ENCODE measurements around the gene PPP1R1C. TPM values are rescaled to one million over a fixed set of nuclear protein-coding genes. Genes with fewer than 3 reads are reported as not detected.
"Not testable (repeated sequence)": the region's sequence is repeated elsewhere in the genome, so short reads cannot be mapped to it uniquely, and the experiment has no call there.

PPP1R1C gene, protein sequence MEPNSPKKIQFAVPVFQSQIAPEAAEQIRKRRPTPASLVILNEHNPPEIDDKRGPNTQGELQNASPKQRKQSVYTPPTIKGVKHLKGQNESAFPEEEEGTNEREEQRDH
- total RNA-seq = not detected
- long read RNA-seq, partial matches to known transcripts = 0 of 1 reads
- long read RNA-seq, other reads (novel, unspliced or antisense) = 0 of 1 reads

DNA sequence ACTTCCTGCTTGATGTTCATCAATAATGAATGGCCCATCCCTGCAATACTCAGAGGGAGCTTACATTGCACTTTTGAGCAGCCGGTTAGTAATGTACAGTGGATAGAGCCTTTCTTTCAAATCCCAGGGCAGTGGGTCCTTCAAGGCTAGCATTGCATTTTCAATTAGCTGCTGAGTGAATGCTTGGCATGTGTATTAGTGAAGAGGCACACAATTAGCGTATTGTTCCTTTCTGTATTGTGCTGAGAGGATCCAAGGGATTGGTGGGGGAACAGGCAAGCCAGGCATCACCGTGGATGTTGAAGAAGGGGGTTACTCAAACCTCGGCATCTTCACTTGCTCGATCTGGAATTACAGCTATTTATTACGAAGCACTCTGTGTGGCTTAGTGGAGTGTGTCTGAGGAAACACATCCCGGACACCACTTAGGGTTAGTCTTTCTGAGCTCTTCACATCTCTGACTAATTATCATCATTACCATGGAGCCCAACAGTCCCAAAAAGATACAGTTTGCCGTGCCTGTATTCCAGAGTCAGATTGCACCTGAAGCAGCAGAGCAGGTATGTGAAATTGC is at the start of gene PPP1R1C:
Gene PPP1R1C, plus strand, starts transcription at position 222 of the 574 bp plus-strand sequence. Its CDS starts 258 bp downstream, at position 480.
- no peak for DNase-seq (ENCODE audit: low spot score)

DNA sequence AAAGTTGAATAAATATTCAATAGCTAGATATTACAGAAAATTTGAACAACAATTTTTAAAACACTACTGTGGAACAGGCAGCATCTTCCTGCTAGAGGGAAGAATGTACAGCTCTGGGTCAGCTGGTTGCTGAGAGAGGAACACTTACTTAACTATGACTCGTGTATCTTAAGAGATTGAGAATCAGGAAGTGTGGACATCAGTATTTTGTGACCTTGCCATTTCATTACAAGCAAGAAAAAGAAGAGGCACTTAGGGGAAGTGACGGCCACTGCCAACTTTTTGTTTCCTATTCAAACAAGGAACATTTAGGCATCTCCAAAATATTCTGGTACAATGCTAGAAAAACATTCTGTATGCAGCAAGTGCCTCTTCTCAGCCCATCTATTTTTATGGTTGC is 48.2 kb upstream of the PPP1R1C start:
- DNase-seq (ENCODE audit: low spot score) = no peak

DNA sequence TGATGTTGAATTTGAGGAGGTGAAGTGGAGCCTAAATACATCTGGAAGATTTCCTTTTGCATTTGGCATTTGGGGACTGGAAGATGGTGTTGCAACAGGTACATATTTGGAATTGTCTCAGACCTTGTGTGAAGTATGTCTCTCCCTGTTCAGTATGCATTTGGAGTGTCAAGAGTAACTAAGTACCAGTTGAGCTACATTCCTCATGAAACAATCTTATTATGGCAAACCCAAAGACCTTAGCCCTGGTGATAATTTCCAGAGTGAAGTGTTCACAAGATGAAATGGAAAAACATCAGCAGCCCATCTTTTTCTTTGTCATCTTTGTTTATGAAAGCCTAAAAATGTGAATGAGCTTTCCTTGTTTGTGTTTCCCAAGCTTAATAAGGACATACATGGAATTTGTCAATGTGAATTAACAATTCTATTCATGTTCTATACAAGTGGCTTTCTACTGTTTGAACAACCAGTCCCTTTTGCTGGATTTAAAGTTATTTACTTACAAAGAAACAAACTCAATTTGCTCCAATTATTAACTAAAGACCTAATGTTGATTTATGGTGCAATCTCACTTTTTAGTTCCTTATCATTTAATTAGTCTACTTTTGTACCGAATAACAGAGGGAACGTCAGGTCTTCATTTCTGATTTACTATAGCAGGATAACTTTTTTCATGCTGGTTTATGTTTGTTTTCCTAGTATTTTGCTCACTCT is 42.1 kb upstream of the PPP1R1C start:
- DNase-seq (ENCODE audit: low spot score) = no peak

DNA sequence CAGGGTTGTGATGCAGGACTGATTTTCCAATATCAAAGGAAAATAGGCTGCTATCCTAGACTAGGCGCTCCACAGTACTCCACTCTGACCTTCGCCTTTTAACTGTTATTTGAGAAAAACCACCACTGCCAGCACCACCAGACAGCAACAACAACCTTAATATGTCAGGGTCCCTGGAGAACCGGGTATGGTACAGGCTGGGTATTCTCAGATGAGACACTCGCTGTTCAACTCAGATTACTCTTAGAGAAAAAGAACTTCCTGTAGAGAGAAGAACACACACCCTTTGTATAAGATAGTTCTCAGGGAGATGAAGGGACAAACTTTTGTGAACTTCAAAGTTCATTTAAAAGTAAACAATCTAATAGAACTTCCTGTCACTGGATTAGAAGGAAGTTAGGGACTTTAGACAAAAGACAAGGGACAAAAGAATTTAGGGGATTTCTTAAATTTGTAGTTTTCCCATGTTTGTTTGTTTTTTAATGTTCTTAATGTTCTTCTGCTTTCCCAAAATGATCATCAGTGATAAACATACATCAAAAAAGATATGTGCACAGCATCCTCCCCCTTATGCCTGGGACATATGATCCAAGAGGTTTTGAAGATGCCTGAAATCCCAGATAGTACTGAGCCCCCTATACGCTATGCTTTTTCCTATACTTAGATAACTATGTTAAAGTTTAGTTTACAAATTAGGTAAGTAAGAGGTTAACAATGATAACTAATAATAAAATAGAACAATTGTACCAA is 41.3 kb upstream of the PPP1R1C start:
- no peak for DNase-seq (ENCODE audit: low spot score)

DNA sequence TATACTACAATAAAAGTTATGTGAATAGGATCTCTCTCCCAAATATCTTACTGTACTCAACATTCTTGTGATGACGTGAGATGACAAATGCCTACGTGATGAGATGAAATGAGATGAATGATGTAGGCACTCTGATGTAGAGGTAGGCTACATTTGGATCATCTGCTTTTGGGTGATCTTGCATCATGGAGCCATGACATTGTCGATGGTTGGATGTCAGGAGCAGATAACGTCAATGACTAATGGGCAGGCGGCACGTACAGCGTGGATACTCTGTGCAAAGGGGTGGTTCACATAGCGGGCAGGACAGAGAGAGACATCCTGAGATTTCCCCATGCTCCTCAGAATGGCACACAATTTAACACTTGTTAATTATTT is 40.8 kb upstream of the PPP1R1C start:
- DNase-seq (ENCODE audit: low spot score) = no peak

DNA sequence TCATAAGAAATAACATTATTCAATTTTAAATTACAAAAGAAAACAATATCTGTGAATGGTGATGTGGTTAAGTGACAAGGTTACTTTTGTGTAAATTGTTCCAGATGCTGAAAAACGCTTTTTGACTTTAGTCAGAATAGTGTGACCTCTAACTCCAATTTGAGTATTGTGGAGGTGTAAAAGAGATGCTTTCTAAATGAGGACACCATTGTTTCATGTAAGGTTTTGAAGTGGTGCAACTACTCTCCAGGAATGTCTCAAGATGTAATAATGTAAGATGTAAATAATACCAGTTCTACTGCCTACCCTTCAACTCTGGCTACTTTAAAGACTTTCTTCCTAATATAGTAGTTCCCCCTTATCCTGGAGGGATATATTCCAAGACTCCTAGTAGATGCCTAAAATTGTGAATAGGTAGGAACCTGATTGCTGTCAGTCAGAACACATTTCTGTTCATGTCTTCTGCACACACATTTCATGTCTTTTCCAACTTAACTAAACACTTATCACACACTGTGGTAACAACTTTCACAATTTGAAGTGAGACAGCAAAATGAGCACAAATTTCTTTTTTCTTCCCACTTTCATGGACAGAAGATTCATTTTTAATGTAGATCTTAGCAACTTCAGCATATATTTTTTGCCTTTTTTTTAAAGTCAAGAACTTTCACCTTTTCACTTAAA is 39.1 kb upstream of the PPP1R1C start:
- DNase-seq (ENCODE audit: low spot score) = no peak

DNA sequence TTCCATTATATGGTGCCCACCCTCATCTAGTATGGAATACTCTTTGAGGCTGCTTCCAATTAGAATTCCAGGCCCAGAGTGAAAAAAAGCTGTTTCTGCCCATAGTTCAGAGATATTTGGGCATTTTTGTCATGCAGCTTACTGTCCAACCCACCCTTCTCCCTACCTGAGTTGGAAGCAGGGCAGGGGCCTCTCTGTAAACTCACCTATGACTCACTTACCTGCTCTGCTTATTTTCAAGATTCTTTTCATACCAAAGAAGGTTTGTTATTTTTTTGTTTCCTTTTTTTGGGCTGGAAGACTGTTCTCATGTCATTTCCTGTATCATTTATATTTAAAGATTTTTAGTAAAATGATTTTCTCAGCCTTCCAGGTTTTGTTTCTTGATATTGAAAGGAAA is 38.4 kb upstream of the PPP1R1C start:
- DNase-seq (ENCODE audit: low spot score) = no peak

DNA sequence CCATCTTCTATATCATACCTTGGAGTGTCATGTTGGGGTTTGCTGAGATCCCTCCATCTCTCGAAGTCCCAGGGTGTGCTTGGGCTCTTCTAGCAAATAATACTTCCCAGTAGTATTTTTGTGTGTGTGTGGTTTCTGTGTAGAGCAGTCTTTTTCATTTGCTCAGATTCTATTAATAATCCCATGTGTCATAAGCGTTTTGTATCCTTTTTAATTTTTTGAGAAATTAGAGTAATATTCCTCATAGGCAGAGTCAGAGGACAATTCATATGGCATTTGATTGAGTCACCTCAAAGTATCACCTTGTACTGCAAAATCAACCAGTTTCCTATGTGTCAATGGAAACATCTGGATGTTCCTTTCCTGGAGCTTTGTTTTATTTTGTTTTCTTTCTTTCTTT is 37.4 kb upstream of the PPP1R1C start:
- DNase-seq (ENCODE audit: low spot score) = no peak

DNA sequence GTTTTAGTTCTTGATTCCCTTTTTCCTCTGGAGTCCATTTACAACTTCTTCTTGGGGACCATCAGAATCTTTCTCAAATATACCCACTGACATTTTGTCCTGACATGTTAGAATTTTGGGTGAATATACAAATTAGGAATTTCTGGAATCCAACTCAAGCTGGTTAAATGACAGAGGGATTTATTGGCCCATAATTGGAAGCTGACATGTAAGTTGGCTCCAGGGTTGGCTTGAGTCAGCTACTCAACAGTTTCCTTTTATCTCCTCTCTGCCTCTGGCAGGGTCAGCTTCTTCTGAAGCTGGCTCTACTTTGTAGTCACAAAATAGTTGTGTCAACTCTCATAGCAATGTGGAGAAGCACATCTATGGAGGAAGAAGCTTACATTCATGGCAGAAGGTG is 36.6 kb upstream of the PPP1R1C start:
- no peak for DNase-seq (ENCODE audit: low spot score)

DNA sequence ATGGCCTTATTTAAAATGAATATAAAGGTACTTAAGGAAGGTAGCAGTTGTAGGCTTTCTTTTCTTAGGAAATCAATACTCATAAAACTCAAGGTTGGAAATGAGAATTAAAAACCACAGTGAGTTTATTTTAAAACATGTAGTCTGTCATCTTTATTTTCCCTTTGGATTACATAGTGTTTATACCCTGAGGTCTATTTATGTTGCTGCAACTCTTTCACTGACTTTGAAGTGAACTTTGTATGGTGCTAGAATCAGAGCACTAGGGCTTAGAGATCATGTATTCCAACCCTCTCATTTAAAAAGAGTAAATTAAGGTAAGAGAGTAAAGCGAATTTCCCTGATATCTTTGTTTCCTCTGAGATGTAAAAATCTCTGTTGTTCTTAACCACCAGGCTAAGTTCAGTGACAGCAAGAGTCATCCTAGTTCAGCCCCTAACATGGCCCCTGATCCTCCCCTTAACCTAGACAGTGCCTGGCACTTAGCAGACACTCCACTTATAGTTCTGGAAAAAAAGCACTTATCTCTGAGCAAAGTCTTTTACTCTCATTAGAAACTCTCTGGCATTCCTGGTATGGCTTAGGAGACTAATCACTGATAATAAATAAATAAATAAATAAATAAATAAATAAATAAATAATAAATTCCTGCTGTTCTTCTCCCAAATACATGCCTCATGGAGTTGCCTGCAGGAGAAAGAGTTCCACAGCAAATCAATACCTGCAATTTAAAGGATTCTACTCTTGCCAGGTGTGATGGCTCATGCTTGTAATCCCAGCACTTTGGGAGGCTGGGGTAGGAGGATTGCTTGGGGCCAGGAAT is 33.0 kb upstream of the PPP1R1C start:
- no peak for DNase-seq (ENCODE audit: low spot score)

DNA sequence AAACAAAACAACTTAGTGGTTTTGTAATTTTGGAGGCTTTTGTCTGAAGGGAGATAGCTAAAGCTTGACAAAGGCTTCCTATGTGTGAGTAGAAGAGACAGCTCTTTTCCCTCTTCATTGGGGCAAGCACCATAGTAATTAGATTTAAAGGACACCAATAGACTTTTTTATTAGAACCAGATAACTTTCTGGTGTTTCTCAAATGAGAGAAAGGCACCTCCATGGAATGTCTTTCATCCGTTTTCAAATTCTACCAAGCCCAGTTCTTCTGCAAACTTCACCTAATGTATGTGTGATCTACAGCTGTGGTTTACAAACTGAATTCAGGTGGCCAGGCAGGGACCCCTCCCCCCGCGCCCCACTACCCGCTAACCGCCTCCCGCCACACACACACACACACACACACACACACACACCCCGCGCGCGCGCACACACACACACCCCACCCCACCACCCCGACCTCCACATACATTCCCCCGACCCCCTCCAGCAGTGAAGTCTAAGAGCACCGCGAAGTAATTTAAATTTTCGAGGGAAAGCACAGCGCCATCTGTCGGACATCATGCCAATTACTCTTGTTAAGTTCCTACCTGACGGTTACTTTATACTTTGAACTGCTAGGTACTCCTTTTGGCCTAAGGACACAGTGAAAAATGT is 31.6 kb upstream of the PPP1R1C start:
- DNase-seq (ENCODE audit: low spot score) = no peak

DNA sequence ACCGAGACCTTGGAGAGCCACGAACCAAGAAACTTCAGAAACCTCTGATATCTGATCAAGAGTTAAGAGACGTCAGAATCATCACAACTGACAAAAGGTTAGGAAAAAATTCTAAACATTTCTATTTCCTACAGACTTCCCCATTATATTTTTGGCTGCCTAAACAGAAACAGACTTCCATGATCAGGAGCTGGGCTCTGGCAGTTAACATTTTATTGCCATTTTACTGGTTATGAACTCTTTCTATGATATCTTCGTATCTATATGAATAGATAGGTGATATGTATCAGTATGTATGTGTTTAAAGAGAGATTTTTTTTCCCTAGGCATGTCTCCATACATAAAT is 31.1 kb upstream of the PPP1R1C start:
- DNase-seq (ENCODE audit: low spot score) = no peak

DNA sequence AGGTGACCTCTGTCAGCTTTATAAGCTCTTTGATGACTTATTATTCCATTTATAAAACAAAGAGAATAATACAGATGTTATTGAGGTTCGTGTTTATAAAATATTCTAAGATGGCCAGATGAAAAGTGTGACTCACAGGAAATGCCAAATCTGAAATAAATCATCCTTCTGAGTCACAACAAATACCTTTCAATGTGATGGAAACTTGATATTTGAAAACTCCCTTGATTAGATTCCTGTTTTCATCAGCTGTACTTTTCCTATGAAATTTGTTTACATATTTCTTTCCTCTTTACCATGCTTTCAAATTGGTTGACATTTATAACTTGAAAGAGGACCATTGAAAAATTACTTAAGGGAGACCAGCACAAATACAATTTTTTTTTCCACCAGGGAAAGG is 30.6 kb upstream of the PPP1R1C start:
- DNase-seq (ENCODE audit: low spot score) = no peak

DNA sequence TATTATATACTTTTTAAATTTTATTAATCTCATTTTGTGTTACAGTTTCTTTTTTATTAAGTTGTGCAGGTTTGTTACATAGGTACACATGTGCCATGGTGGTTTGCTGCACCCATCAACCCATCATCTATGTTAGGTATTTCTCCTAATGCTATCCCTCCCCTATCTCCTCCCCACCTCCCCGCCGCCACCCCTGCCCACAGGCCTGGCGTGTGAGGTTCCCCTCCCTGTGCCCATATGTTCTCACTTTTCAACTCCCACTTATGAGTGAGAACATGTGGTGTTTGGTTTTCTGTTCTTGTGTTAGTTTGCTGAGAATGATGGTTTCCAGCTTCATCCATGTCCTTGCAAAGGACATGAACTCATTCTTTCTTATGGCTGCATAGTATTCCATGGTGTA is 29.8 kb upstream of the PPP1R1C start:
- DNase-seq (ENCODE audit: low spot score) = not testable (repeated sequence)

DNA sequence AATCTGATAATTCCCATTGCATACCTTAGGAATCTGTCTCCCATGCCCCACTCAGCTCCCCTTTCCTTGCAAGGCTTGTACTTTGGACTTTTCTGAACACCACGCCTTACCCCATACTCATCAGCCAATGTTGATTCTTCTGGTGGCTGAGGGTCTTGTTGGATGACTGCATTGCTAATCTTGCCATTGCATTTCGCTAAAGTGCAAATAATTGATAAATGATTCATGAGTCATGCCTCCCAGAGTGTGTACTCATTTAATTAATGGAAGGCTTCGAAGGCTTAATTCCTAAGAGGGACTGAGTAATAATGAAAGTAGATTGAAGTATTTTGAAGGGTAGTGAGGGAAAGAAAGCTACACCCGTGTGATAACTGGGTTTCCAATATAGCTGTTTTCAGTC is 28.0 kb upstream of the PPP1R1C start:
- DNase-seq (ENCODE audit: low spot score) = no peak

DNA sequence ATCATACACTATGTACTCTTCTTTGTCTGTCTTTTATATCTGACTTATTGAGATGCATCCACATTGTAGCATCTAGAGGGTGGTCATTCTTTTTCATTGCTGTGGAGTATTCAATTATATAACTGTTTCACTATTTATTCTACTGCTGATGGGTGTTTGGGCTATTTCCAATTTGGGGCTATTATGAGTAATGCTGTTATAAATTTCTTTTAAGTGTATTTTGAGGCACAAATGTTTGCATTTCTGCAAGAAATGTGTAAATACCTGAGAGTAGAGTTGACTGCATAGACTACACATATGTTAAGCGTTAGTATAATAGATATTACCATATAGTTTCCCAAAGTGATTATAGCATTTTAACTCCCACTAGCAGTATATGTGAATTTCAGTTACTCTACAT is 26.9 kb upstream of the PPP1R1C start:
- no peak for DNase-seq (ENCODE audit: low spot score)

DNA sequence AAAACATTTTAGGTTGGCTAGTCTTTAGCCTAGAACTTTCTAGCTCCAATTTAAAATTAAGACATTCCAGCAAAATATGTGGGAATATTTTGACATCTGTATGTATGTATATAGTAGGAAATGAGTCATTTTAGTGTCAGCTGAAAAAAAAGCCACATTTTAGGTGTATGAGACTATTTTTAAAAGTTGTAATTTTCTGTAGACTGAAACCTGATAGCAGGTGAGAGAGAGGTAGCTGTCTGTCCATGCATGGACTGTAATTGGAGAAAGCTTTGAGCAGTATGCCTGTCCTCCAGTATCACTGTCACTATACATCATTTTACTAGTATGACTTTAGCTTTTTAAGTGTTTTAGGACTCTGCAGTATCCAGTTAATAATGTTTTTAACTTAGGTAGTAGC is 26.1 kb upstream of the PPP1R1C start:
- DNase-seq (ENCODE audit: low spot score) = no peak

DNA sequence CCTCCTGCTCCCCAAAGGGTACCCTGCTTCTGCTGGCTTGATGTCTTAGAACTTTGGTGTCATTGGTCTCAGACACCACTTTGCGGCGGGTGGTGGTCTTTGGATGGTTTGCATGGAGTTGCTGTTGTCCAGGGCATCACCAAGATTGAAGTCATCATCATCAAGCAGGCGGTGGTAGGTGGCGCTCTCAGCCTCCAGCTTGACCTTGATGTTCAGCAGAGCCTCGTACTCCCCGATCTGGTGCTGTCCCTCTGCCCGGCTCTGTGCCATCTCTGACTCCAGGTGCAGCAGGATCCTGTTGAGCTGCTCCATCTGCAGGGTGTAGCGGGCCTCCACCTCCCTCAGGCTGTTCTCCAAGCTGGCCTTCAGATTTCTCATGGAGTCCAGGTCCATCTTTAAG is 24.5 kb upstream of the PPP1R1C start:
- DNase-seq (ENCODE audit: low spot score) = not testable (repeated sequence)

DNA sequence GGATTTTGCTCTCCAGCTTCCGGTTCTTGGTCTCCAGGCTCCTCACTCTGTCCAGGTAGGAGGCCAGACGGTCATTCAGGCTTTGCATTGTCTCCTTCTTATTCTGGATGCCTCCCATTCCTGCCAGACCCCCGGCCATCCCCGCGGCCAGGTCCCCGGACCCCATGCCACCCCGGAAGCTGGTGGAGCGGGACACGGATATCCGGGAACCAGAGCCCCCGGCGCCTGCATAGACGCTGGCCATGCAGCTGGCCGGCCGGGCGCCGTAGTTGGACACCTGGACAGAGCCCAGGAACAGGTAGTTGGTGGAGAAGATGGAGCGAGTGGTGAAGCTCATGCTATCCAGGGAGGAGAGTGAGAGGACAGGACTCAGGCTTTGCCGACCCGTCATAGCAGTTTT is 23.5 kb upstream of the PPP1R1C start:
- no peak for DNase-seq (ENCODE audit: low spot score)

DNA sequence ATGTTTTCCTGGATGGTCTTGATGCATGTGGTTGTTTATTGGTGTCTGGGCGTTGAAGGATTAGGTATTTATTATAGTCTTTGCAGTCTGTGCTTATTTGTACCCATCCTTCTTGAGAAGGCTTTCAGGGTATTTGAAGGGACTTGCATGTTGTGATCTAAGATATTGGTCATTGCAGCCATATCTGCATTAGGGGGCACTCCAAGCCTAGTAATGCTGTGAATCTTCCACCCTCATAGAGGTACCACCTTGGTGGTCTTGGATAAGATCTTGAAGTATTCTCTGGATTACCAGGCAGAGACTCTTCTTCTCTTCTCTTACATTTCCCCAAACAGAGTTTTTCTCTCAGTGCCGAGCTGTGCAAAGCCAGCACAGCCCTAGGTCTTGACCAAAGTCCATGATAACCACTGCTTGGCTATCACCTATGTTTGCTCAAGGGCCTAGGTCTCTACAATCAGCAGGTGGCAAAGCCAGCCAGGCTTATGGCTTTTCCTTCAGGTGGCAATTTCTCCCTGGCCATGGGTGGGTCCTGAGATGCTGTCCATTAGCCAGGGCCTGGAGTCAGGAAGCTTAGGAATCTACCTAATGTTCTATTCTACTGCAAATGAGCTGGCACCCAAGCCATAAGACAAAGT is 15.4 kb upstream of the PPP1R1C start:
- no peak for DNase-seq (ENCODE audit: low spot score)

All from mesenteric fat pad (tissue), 1 donor.